ENCODE data around the gene ESPN. TPM values are rescaled to one million over a fixed set of nuclear protein-coding genes. Genes with fewer than 3 reads are reported as not detected.

Gene ESPN
- total RNA-seq, 2 experiments from 2014 or later, result not detected

DNA sequence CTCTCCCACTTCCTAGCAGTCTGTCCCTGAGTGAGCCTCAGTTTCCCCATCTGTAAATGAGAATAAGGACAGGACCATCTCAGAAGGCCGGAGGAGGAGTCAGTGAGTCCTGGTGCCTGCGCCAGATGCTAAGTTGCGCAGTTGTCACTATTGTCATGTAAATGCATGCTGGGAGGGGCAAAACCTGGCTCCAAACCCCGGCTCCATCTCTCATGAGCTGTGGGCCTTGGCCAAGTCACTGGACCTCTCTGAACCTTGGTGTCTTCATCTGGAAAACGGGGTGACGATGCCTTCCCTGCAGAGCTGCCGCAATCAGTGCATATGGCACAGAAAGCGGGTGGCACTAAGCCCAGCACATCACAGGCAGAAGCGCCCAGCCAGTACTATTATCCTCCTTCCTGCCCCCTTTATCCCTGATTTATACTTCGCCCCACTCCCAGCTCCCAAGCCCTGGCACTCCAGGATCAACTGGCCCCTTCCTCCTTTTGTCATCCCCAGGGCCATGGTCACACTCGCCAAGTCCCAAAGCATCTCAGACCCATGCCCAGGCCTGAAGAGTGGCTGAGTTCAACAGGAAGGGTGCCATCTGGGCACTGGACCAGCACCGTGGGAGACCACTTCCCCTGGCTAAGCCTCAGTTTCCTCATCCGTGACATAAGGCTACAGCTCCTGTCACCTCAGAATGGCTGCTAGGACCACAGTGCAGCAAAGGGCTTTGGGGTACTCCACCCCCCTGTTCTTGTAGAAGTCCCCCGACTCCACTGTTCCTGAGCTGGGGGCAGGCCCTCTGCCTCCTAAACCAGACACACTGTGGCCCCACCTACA, 71.2 kb downstream of the ESPN start:
- Histone ChIP-seq H3K79me2 (ENCODE audit: insufficient read depth, low read depth, low read length) (no peaks in the 10 kb centered on the region), H3K4me1 (ENCODE audit: insufficient read depth, low read length, poor library complexity, severe bottlenecking) (peaks cover 10% of the 10 kb centered on the region), H3K9me3 (ENCODE audit: low read length) (no peaks in the 10 kb centered on the region), H3K27ac (ENCODE audit: low read depth, low read length, poor library complexity, severe bottlenecking) (no peak overlapping the region), H3K36me3 (ENCODE audit: insufficient read depth, low read length) (no peaks in the 10 kb centered on the region), H3K4me2 (ENCODE audit: low read length) (no peak overlapping the region), H3K9me2 (ENCODE audit: insufficient read depth, low read length) (no peaks in the 10 kb centered on the region), H3K4me3 (ENCODE audit: low read depth, low read length, poor library complexity, severe bottlenecking) (no peak overlapping the region), H2AFZ (ENCODE audit: low read length) (no peak overlapping the region), H4K20me1 (ENCODE audit: insufficient read depth, low read length) (no peaks in the 10 kb centered on the region)
- ChIA-PET POLR2A (no interaction called here), CTCF (ENCODE audit: unreplicated experiment) (no interaction called here)
- DNase-seq (ENCODE audit: low spot score), result no peak
- intact Hi-C loops (cut with micrococcal nuclease; ENCODE audit: unreplicated experiment), result no loop called here
- no TSS peak for BruUV-seq (replicated peaks)
- TF ChIP-seq EZH2phosphoT487 (IDR thresholded peaks at IDR 0.05; ENCODE audit: borderline replicate concordance, low read depth, low read length), result no peak
- TF ChIP-seq CTCF (conservative IDR thresholded peaks at IDR 0.05; ENCODE audit: low read length), result no peak

DNA sequence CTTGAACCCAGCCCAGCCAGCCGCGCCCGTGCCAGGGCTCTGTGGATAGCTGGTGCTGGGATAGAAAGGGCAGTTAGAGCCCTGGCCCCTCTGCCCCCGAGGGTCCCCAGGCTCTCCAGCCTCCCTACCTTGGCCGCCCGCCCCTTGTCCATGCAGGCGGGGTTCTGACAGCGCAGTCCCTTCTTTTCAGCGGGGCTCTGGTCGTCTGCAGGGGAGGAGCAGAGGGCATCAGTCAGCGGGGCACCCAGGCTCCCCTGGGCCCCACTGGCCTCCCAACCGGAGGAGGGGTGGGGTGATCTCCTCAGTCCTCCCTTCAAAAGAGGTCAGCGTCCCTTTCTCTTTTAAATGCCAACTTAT, 71.8 kb downstream of the ESPN start:
- no peak overlapping the region for H2AFZ ChIP-seq (ENCODE audit: low read length)
- POLR2A ChIA-PET, result no interaction called here
- no peaks in the 10 kb centered on the region for H4K20me1 ChIP-seq (ENCODE audit: insufficient read depth, low read length)
- H3K27ac ChIP-seq (ENCODE audit: low read depth, low read length, poor library complexity, severe bottlenecking), result no peak overlapping the region
- CTCF ChIA-PET (ENCODE audit: unreplicated experiment), result no interaction called here
- H3K4me2 ChIP-seq (ENCODE audit: low read length), result no peak overlapping the region
- H3K9me2 ChIP-seq (ENCODE audit: insufficient read depth, low read length), result no peaks in the 10 kb centered on the region
- no peak for DNase-seq (ENCODE audit: low spot score)
- H3K36me3 ChIP-seq (ENCODE audit: insufficient read depth, low read length), result no peaks in the 10 kb centered on the region
- TF ChIP-seq EZH2phosphoT487 (IDR thresholded peaks at IDR 0.05; ENCODE audit: borderline replicate concordance, low read depth, low read length), result no peak
- TF ChIP-seq CTCF (conservative IDR thresholded peaks at IDR 0.05; ENCODE audit: low read length), result no peak
- intact Hi-C loops (cut with micrococcal nuclease; ENCODE audit: unreplicated experiment), result no loop called here
- H3K79me2 ChIP-seq (ENCODE audit: insufficient read depth, low read depth, low read length), result no peaks in the 10 kb centered on the region
- peaks cover 5% of the 10 kb centered on the region for H3K4me1 ChIP-seq (ENCODE audit: insufficient read depth, low read length, poor library complexity, severe bottlenecking)
- no peaks in the 10 kb centered on the region for H3K9me3 ChIP-seq (ENCODE audit: low read length)
- no peak overlapping the region for H3K4me3 ChIP-seq (ENCODE audit: low read depth, low read length, poor library complexity, severe bottlenecking)
- BruUV-seq (replicated peaks), result no TSS peak

DNA sequence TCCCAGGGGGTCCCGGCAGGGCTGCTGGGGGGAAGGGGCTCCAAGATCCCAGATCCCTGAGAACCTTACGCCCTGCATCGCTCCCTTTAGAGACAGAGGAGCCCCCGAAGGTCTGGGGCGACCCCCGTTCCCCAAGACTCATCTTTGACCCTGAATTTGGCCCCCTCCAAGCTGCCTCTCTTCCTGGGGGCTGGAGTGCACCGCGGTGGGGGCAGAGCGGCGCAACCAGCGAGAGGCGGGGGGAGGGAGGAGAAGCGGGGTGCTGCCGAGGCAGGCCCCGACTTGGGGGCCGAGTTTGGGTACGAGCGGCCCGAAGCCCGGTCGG, 72.3 kb downstream of the ESPN start:
- H2AFZ ChIP-seq (ENCODE audit: low read length), result no peak overlapping the region
- DNase-seq (ENCODE audit: low spot score), result no peak
- BruUV-seq (replicated peaks), result no TSS peak
- no peaks in the 10 kb centered on the region for H3K9me2 ChIP-seq (ENCODE audit: insufficient read depth, low read length)
- H3K9me3 ChIP-seq (ENCODE audit: low read length), result no peaks in the 10 kb centered on the region
- H3K4me2 ChIP-seq (ENCODE audit: low read length), result no peak overlapping the region
- TF ChIP-seq CTCF (conservative IDR thresholded peaks at IDR 0.05; ENCODE audit: low read length) (no peak), EZH2phosphoT487 (IDR thresholded peaks at IDR 0.05; ENCODE audit: borderline replicate concordance, low read depth, low read length) (no peak)
- no peak overlapping the region for H3K4me3 ChIP-seq (ENCODE audit: low read depth, low read length, poor library complexity, severe bottlenecking)
- no peak overlapping the region for H3K27ac ChIP-seq (ENCODE audit: low read depth, low read length, poor library complexity, severe bottlenecking)
- no peaks in the 10 kb centered on the region for H4K20me1 ChIP-seq (ENCODE audit: insufficient read depth, low read length)
- POLR2A ChIA-PET, result no interaction called here
- intact Hi-C loops (cut with micrococcal nuclease; ENCODE audit: unreplicated experiment), result no loop called here
- no peaks in the 10 kb centered on the region for H3K4me1 ChIP-seq (ENCODE audit: insufficient read depth, low read length, poor library complexity, severe bottlenecking)
- CTCF ChIA-PET (ENCODE audit: unreplicated experiment), result no interaction called here
- no peaks in the 10 kb centered on the region for H3K36me3 ChIP-seq (ENCODE audit: insufficient read depth, low read length)
- no peaks in the 10 kb centered on the region for H3K79me2 ChIP-seq (ENCODE audit: insufficient read depth, low read depth, low read length)

All from OCI-LY7 (cell line).